GM10248 (cell line): ENCODE data around the gene DIP2C.

Source experiments
- CTCF ChIA-PET: fragments of 300-600 bp; sonication (Branson Sonifier 250); formaldehyde crosslinking; extraction: SDS; loops from one replicate; lab custom pipeline; 2021; ENCODE audit warnings: antibody characterized with exemption; lab: Yijun Ruan, JAX
- POLR2A ChIA-PET: fragments of 350-650 bp; sonication (Branson Sonifier 250); formaldehyde crosslinking; extraction: SDS; loops from one replicate; lab custom pipeline; 2020; ENCODE audit warnings: antibody characterized with exemption; lab: Yijun Ruan, JAX
- DNase-seq: peaks from one replicate; pipeline ENCODE4 v3.0.0; 2012; ENCODE audit errors: extremely low spot score
- CTCF ChIP-seq: IDR thresholded peaks from 2 replicates; pipeline ENCODE4 v1.5.1; 2012; ENCODE audit warnings: mild to moderate bottlenecking, low read depth; ENCODE audit errors: extremely low read depth, missing control alignments, control extremely low read depth

The DIP2C gene

GRCh38 chr10:520402-520787, 169.1 kb downstream of the DIP2C start:
- CTCF ChIA-PET = no interaction called here
- no peak for DNase-seq
- POLR2A ChIA-PET = no interaction called here
- no peak for TF ChIP-seq CTCF

- CTCF ChIA-PET = interaction anchor here (1.1 to 1.3 kb wide), 2 partner anchors 9 to 12 kb away, joined by 4 read pairs; no protein-coding TSS in a partner anchor
- no peak for TF ChIP-seq CTCF
- DNase-seq = no peak
- POLR2A ChIA-PET = no interaction called here
Measured at GRCh38 chr10:519716-520401, 169.6 kb downstream of the DIP2C start.

- POLR2A ChIA-PET = no interaction called here
- no peak for DNase-seq
- CTCF ChIA-PET = interaction anchor here (1.1 to 1.3 kb wide), 2 partner anchors 9 to 12 kb away, joined by 4 read pairs; no protein-coding TSS in a partner anchor
- no peak for TF ChIP-seq CTCF
Measured at GRCh38 chr10:519055-519715, 170.3 kb downstream of the DIP2C start.

GRCh38 chr10:517872-518475, 171.5 kb downstream of the DIP2C start:
- POLR2A ChIA-PET = no interaction called here
- CTCF ChIA-PET = no interaction called here
- TF ChIP-seq CTCF = no peak
- no peak for DNase-seq

GRCh38 chr10:517241-517830, 172.1 kb downstream of the DIP2C start:
- no peak for TF ChIP-seq CTCF
- POLR2A ChIA-PET = no interaction called here
- CTCF ChIA-PET = no interaction called here
- DNase-seq = no peak

GRCh38 chr10:516764-517163, 172.7 kb downstream of the DIP2C start:
- no peak for TF ChIP-seq CTCF
- ChIA-PET CTCF (no interaction called here), POLR2A (no interaction called here)
- no peak for DNase-seq
